Thyroid gland (tissue), 4 donors: ENCODE results near the gene FBXO40. TPM values are rescaled to one million over a fixed set of nuclear protein-coding genes. Genes with fewer than 3 reads are reported as not detected.

Source experiments
- DNase-seq, 2 donors: peaks; one replicate each; pipeline ENCODE4 v3.0.0-alpha.2; 2019
- H3K27ac ChIP-seq, 3 donors: fragments of 200-600 bp; sonication (generic); 1 replicate in 2 of 3; 2 replicates in 1 of 3; pipeline ENCODE4 v1.5.1; 2016 to 2019; ENCODE audit warnings: mild to moderate bottlenecking in 1 of 3, moderate library complexity in 1 of 3
- H3K27me3 ChIP-seq: fragments of 200-600 bp; sonication (generic); one replicate; pipeline ENCODE4 v1.5.1; 2019
- H3K36me3 ChIP-seq, 2 donors: fragments of 200-600 bp; sonication (generic); one replicate each; pipeline ENCODE4 v1.5.1; 2016 to 2019
- H3K4me1 ChIP-seq, 2 donors: fragments of 200-600 bp; sonication (generic); one replicate each; pipeline ENCODE4 v1.5.1; 2017 to 2019
- H3K4me3 ChIP-seq, 3 donors: fragments of 200-600 bp; sonication (generic); replicated peaks in 1 of 3; 1 replicate in 2 of 3; 2 replicates in 1 of 3; pipeline ENCODE4 v1.5.1; 2016; ENCODE audit warnings: mild to moderate bottlenecking in 1 of 3
- H3K9me3 ChIP-seq: fragments of 200-600 bp; sonication (generic); one replicate; pipeline ENCODE4 v1.5.1; 2017
- CTCF ChIP-seq, 6 experiments: fragments of 200-600 bp in 3 of 6; fragments of 450-650 bp in 3 of 6; sonication (generic) in 3 of 6; IDR thresholded peaks; one replicate each; pipeline ENCODE4 v1.5.1; 2016 to 2019; ENCODE audit warnings: antibody characterized with exemption in 6 of 6, mild to moderate bottlenecking in 2 of 6, inconsistent platforms in 1 of 6, moderate library complexity in 1 of 6
- POLR2A ChIP-seq, 2 donors: fragments of 450-650 bp; IDR thresholded peaks; one replicate each; pipeline ENCODE4 v1.6.1; 2017; ENCODE audit warnings: antibody characterized with exemption in 2 of 2, mild to moderate bottlenecking in 2 of 2, moderate library complexity in 1 of 2
- WGBS, 2 donors: methylation state at CpG; one replicate each; pipeline ENCODE4 v1.1.5; 2017; 5-methylcytosine and 5-hydroxymethylcytosine counted together
- intact Hi-C: fragments of 100-400 bp; cut with DNase I; formaldehyde crosslinking; loops from one replicate; pipeline ENCODE4 v1.15.1; 2023
- total RNA-seq, 4 donors: library from RNA; depleted of rRNA; stranded (reverse); fragments of >200 nt; gene quantifications; one replicate each; pipeline ENCODE4 v1.2.3, GENCODE V29; 2016

Gene FBXO40
- total RNA-seq, 4 donors from 2014 or later, result not detected

GRCh38 chr3:121619691-121620090 lies 26.5 kb downstream of the FBXO40 start:
- DNase-seq, result no peak
- H3K27ac ChIP-seq, result no peak overlapping the region
- no peaks in the 10 kb centered on the region for H3K4me1 ChIP-seq
- no peak for TF ChIP-seq CTCF (IDR thresholded peaks at IDR 0.05)
- no peak for TF ChIP-seq POLR2A (IDR thresholded peaks at IDR 0.05)
- 89 to 95% methylated on average over 2 of the region's 2 CpGs for WGBS, 2 donors
- intact Hi-C loops, result no loop called here
- no peaks in the 10 kb centered on the region for H3K36me3 ChIP-seq
- no peaks in the 10 kb centered on the region for H3K27me3 ChIP-seq
- H3K4me3 ChIP-seq, result no peak overlapping the region
- no peaks in the 10 kb centered on the region for H3K9me3 ChIP-seq

- TF ChIP-seq POLR2A (IDR thresholded peaks at IDR 0.05) (no peak), CTCF (IDR thresholded peaks at IDR 0.05) (no peak)
- H3K4me3 ChIP-seq, result no peak overlapping the region
- no peaks in the 10 kb centered on the region for H3K9me3 ChIP-seq
- H3K4me1 ChIP-seq, result no peaks in the 10 kb centered on the region
- H3K27ac ChIP-seq, result no peak overlapping the region
- WGBS, 2 donors, result 80 to 96% methylated on average over 4 to 5 of the region's 6 CpGs
- no peaks in the 10 kb centered on the region for H3K27me3 ChIP-seq
- intact Hi-C loops, result no loop called here
- H3K36me3 ChIP-seq, result no peaks in the 10 kb centered on the region
- DNase-seq, result no peak
Observed at GRCh38 chr3:121621491-121621890, 28.3 kb downstream of the FBXO40 start.

- DNase-seq, result no peak
- TF ChIP-seq POLR2A (IDR thresholded peaks at IDR 0.05) (no peak), CTCF (IDR thresholded peaks at IDR 0.05) (no peak)
- Histone ChIP-seq H3K9me3 (no peaks in the 10 kb centered on the region), H3K4me1 (no peaks in the 10 kb centered on the region), H3K36me3 (no peaks in the 10 kb centered on the region), H3K27me3 (no peaks in the 10 kb centered on the region), H3K4me3 (no peak overlapping the region), H3K27ac (no peak overlapping the region)
- intact Hi-C loops, result no loop called here
- WGBS, 2 donors, result 69 to 71% methylated on average over 14 of the region's 14 CpGs
Observed at GRCh38 chr3:121624147-121624899, 31.1 kb downstream of the FBXO40 start.

GRCh38 chr3:121626495-121626894 lies 33.3 kb downstream of the FBXO40 start:
- H3K4me3 ChIP-seq, result no peak overlapping the region
- no peak overlapping the region for H3K27ac ChIP-seq
- 89 to 90% methylated on average over 4 of the region's 4 CpGs for WGBS, 2 donors
- H3K36me3 ChIP-seq, result no peaks in the 10 kb centered on the region
- H3K27me3 ChIP-seq, result no peaks in the 10 kb centered on the region
- no peaks in the 10 kb centered on the region for H3K9me3 ChIP-seq
- no peak for DNase-seq
- H3K4me1 ChIP-seq, result no peaks in the 10 kb centered on the region
- TF ChIP-seq CTCF (IDR thresholded peaks at IDR 0.05) (no peak), POLR2A (IDR thresholded peaks at IDR 0.05) (no peak)
- intact Hi-C loops, result no loop called here

GRCh38 chr3:121627211-121627610 lies 34.0 kb downstream of the FBXO40 start:
- DNase-seq, result no peak
- Histone ChIP-seq H3K27ac (no peak overlapping the region), H3K36me3 (no peaks in the 10 kb centered on the region), H3K9me3 (no peaks in the 10 kb centered on the region), H3K27me3 (no peaks in the 10 kb centered on the region), H3K4me1 (no peaks in the 10 kb centered on the region), H3K4me3 (no peak overlapping the region)
- intact Hi-C loops, result no loop called here
- WGBS, 2 donors, result 85 to 87% methylated on average over 4 of the region's 4 CpGs
- TF ChIP-seq POLR2A (IDR thresholded peaks at IDR 0.05) (no peak), CTCF (IDR thresholded peaks at IDR 0.05) (no peak)
